ENCODE measurements around the gene NDUFB5.
"Not testable (repeated sequence)": the region's sequence is repeated elsewhere in the genome, so short reads cannot be mapped to it uniquely, and the experiment has no call there.

Gene NDUFB5

DNA sequence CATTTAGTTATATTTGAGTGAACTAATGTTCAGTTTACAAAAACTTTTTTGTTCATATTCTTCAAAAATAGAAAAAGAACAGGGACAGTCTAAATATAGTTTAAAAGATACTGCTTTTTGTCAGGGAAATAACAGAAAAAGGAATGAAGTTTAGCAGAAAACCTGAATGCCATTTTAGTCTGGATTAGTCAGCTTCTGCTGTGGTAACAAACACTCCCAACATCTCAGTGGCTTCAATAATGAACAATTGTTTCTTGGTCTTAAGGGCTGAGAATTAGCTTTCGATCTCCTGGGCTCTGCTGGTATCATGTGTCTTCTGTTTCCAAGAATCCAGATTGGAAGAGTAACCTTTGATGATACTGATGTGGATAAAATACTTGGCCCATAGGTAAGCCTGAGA is 35.9 kb downstream of the NDUFB5 start:
- DNase-seq: no peak

DNA sequence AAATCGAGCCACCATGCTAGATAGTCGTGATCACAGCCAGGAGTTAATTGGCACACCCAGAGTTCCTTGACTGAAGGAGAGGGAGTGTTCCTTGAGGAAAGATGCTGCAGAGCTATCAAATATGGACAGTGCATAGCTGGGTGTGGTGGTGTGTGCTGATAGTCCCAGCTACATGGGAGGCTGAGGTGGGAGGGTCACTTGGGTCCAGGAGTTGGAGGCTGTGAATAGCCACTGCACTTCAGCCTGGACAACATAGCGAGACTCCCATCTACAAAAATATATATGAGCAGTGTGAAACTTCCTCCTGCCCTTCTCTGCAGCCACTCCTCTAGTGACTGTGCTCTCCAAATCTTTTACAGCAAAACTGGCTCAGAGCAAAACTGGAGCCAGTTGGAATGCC is 38.3 kb downstream of the NDUFB5 start:
- no peak for DNase-seq

DNA sequence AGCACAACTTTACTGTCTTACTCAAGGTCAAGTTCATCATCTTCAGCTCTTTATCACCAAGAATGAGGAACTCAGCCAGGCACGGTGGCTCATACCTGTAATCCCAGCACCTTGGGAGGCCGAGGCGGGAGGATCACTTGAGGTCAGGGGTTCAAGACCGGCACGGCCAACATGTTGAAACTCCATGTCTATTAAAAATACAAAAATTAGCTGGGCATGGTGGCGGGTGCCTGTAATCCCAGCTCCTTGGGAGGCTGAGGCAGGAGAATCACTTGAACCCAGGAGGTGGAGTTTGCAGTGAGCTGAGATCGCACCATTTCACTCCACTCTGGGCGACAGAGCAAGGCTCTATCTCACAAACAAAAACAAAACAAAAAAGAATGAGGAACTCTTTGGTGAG is 39.2 kb downstream of the NDUFB5 start:
- DNase-seq: not testable (repeated sequence)

DNA sequence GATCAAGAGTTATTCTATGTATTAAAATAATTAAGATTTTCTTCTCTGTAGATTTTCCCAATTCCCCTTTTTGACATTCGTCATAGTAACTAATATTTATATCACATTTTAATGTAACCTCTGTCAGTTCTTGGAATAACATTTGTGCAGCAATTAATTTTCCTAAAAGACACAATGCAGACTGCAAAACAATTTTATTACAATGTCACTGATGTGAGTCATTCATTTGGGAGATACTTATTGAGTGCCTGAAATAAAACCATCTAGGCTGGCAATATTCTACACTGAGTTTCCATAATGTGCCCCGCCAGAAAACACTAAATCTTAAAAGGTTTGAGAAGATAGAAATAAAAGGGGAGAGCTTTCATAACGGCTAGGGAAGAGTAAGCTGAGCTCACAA is 41.6 kb downstream of the NDUFB5 start:
- no peak for DNase-seq

GRCh38 chr3:179651687-179652446 is 47.3 kb downstream of the NDUFB5 start:
- DNase-seq: no peak

DNA sequence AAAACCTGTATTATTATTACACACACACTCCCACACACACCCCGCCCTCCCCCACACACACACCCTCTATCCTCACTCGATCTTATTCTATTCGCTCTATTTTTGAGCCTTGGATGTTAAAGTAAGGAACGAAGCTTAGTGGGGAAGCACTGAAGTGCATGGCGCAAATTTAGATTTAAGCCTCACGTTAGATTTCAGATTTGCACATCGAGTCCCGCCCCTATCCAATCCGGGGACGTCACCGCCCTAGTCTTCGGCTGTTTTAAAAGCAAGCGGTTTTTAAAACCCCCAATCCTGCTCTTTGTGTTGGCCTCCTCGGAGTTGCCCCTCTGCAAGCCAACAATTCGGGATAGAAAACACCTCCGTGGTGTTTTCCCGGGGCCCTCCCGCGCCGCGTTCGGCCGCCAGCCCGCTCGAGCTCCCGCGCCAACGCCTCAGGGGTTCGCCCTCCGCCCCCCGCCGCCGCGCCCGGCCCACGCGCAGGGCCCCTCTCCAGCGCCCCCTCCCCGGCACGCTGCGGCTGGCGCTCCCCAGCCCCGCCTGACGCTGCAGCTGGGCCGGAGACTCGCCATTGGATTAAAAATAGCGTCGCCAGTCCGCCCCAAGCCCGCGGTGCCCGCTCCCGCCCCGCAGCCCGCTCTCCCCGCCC is 48.0 kb downstream of the NDUFB5 start, which contains the start of gene USP13:
Gene USP13 (plus strand): TSS at position 594 of the 649 bp plus-strand sequence. CDS start 186 bp downstream, outside the sequence.
- peak; percentile 77 for DNase-seq

DNA sequence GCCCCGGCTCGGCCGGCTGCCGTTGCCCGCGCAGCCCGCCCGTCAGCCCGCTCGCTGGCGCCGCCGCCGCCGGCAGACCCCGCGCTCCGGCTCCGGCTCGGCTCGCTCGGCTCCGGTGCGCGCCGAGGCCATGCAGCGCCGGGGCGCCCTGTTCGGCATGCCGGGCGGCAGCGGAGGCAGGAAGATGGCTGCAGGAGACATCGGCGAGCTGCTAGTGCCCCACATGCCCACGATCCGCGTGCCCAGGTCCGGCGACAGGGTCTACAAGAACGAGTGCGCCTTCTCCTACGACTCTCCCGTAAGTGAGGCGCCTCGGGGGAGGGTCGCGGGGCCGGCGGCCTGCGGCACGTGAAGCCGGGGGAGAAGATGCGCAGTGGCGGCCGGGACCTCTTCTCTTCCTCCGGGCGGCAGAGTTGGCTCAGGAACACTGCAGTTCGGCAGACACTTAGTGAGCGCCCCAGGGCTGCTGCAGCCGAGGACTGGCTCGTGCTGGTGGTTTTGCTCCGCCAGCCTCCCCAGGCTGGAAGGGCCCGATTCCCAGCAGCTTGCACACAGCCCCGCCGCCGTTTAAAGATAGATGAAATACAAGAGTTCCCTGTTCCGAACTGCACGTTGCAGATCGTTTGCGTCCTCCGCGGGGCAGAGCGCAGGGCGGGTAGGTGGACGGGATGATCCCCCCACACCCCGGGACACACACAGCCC is 48.7 kb downstream of the NDUFB5 start:
- peak; percentile 77 for DNase-seq

- no peak for DNase-seq
Measured at GRCh38 chr3:179655236-179655635, 50.6 kb downstream of the NDUFB5 start.

DNA sequence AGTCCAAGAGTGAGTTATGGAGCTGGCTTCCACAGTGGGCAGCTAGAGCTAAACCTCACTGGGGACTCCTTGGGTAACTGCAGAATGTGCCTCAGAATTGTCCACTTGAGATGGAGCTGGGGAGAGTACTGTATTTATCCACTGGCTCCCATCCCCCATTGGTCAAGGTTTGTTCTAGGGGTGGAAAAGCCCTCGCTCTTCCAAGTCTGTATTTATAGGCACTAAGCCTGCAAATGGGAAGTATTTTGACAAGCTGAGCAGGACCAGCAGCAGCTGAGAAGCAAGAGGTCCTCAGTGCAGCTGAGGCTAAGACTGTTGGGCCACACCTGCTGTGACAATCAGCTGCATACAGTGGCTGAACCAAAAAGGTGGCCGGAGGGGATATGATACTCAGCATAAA is 54.0 kb downstream of the NDUFB5 start:
- DNase-seq: no peak

GRCh38 chr3:179660872-179661271 is 56.3 kb downstream of the NDUFB5 start:
- no peak for DNase-seq

GRCh38 chr3:179661777-179662176 is 57.2 kb downstream of the NDUFB5 start:
- DNase-seq: no peak

DNA sequence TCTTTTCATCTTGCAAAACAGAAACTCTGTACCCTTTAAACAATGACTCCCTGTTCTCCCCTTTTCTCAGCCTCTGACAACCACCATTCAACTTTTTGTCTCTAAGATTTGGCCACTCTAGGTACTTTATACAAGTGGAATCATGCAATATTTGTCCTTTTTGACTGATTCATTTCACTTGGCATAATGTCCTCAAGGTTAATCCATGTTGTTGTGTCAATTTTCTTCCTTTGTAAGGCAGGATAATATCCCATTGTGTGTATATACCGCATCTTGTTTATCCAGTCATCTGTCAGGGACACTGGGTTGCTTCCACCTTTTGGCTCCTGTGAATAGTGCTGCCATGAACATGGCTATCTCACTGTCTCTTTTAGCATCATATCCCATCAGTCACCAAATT is 58.5 kb downstream of the NDUFB5 start:
- no peak for DNase-seq

GRCh38 chr3:179666030-179666429 is 61.4 kb downstream of the NDUFB5 start:
- peak; percentile 58 for DNase-seq

DNA sequence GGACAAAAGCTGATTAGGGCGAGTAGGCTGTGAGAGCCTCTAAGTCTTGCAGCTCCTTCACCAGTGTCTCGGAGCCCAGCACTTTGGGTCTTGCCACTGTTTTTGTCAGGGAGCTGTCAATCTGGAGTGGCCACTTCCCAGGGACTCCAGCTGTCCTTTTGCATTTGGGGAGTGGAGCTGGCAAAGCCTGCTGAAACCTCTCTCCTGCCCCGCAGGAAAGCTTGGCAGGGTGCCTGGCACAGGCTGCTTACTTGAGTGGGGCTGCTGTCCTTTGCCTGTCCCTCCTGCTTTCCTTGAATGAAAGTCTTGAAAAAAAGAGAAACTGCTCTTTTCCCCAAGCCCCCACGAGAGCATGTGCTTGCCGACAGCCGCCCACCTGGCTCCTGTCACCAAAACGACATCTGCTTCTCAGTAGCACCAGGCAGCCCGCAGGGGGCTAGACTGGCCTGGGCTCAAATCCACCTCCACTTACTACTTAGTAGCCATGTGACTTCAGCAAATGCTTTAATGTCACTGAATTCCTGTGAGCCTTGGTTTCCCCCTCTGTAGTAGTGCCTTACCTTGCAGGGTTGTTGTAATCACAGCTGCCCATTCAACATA is 61.9 kb downstream of the NDUFB5 start:
- peak; percentile 78 for DNase-seq

DNA sequence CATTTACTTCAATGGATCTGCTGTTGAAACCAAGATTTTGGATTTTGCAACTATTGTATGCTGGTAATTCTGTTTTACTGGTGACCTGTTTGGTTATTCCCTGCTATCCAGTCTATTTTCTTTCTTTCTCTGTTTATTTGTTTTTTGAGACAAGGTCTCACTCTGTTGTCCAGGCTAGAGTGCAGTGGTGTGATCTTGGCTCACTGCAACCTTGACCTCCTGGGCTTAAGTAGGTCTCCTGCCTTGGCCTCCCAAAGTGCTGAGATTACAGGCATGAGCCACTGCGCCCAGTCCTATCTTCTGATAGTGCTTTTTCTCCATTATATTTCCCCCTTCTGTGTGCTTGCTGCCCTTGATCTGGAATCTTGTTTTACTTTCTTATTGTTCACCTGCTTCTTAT is 63.8 kb downstream of the NDUFB5 start:
- DNase-seq: no peak

DNA sequence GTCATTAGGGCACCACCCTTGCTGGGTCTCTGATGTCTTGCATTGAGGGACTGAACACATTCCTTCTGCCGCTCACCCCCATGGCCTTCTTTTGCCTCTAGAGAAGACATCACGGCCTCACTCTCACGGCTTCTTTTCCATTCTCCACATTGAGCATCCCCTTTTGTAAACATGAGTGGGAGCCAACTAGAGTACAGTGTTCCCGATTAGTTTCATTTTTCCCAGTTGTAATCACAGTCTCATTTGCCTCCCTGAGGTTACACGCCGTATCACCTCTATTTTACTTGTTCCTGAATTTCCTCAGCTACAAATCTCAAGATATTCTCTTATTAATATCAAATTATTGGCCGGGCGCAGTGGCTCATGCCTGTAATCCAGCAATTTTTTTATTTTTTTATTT is 65.7 kb downstream of the NDUFB5 start:
- DNase-seq: no peak

GRCh38 chr3:179671309-179671708 is 66.7 kb downstream of the NDUFB5 start:
- no peak for DNase-seq

- DNase-seq: no peak
Measured at GRCh38 chr3:179671747-179672242, 67.2 kb downstream of the NDUFB5 start.

GRCh38 chr3:179672918-179673317 is 68.3 kb downstream of the NDUFB5 start:
- no peak for DNase-seq

GRCh38 chr3:179673523-179673922 is 68.9 kb downstream of the NDUFB5 start:
- DNase-seq: no peak

- DNase-seq: no peak
Measured at GRCh38 chr3:179676081-179676480, 71.5 kb downstream of the NDUFB5 start.

Data from NCI-H1092 treated with DMSO at 0.1 percent for 48 hours (cell line).